GM21528 (cell line): ENCODE results near the gene HDAC9.
A peak's percentile ranks its signal among the peaks of the same experiment; 100 is the strongest.
"Not testable (repeated sequence)": the region's sequence is repeated elsewhere in the genome, so short reads cannot be mapped to it uniquely, and the experiment has no call there.

Experiments used
- ATAC-seq: cut with Tn5 transposase; IDR thresholded peaks from one replicate; pipeline ENCODE4 v1.9.1; 2021; ENCODE audit warnings: mild to moderate bottlenecking, moderate library complexity; ENCODE audit not compliant: unreplicated experiment, low FRiP score

HDAC9 gene

GRCh38 chr7:18993933-18994668, 498.6 kb downstream of the HDAC9 start:
- ATAC-seq = no peak

GRCh38 chr7:18995270-18995671, 499.7 kb downstream of the HDAC9 start:
- no peak for ATAC-seq

- ATAC-seq = no peak
Observed at GRCh38 chr7:18995811-18996426, 500.4 kb downstream of the HDAC9 start.

- no peak for ATAC-seq
Observed at GRCh38 chr7:18996583-18996982, 501.0 kb downstream of the HDAC9 start.

- ATAC-seq = no peak
Observed at GRCh38 chr7:18997477-18998150, 502.1 kb downstream of the HDAC9 start.

- ATAC-seq = no peak
Observed at GRCh38 chr7:19000410-19000809, 504.9 kb downstream of the HDAC9 start.

GRCh38 chr7:19001854-19002253, 506.3 kb downstream of the HDAC9 start:
- no peak for ATAC-seq

GRCh38 chr7:19009241-19009935, 513.8 kb downstream of the HDAC9 start:
- ATAC-seq = no peak

GRCh38 chr7:19009936-19010280, 514.4 kb downstream of the HDAC9 start:
- no peak for ATAC-seq

- no peak for ATAC-seq
Observed at GRCh38 chr7:19011212-19011611, 515.7 kb downstream of the HDAC9 start.

- ATAC-seq = no peak
Observed at GRCh38 chr7:19015098-19015497, 519.5 kb downstream of the HDAC9 start.

- ATAC-seq = no peak
Observed at GRCh38 chr7:19016140-19016539, 520.6 kb downstream of the HDAC9 start.

- no peak for ATAC-seq
Observed at GRCh38 chr7:19017374-19017773, 521.8 kb downstream of the HDAC9 start.

GRCh38 chr7:19020062-19020461, 524.5 kb downstream of the HDAC9 start:
- ATAC-seq = no peak

GRCh38 chr7:19020711-19021110, 525.2 kb downstream of the HDAC9 start:
- no peak for ATAC-seq

- ATAC-seq = no peak
Observed at GRCh38 chr7:19023477-19023876, 527.9 kb downstream of the HDAC9 start.

GRCh38 chr7:19024261-19024660, 528.7 kb downstream of the HDAC9 start:
- no peak for ATAC-seq

- ATAC-seq = no peak
Observed at GRCh38 chr7:19026888-19027287, 531.3 kb downstream of the HDAC9 start.

- ATAC-seq = no peak
Observed at GRCh38 chr7:19030281-19030680, 534.7 kb downstream of the HDAC9 start.

- not testable (repeated sequence) for ATAC-seq
Observed at GRCh38 chr7:19032942-19033341, 537.4 kb downstream of the HDAC9 start.

- peak; percentile 95 for ATAC-seq
Observed at GRCh38 chr7:19051767-19052375, 556.3 kb downstream of the HDAC9 start.
